Stimulated activated CD4-positive, alpha-beta T cell treated with anti-CD3 and anti-CD28 coated beads, Interleukin-2, amount 100 ng/mL, for 4 hours (primary cell): ENCODE measurements around the gene SSPN.

Source experiments
- DNase-seq: peaks from one replicate; pipeline ENCODE4 v3.0.0-alpha.2; 2020; ENCODE audit warnings: low read depth

SSPN gene

GRCh38 chr12:26285401-26285800 lies 90.0 kb downstream of the SSPN start:
- DNase-seq: no peak

GRCh38 chr12:26286186-26286585 lies 90.8 kb downstream of the SSPN start:
- no peak for DNase-seq

GRCh38 chr12:26287671-26288381 lies 92.5 kb downstream of the SSPN start:
- DNase-seq: no peak

GRCh38 chr12:26290565-26290964 lies 95.2 kb downstream of the SSPN start:
- DNase-seq: no peak

GRCh38 chr12:26292596-26292995 lies 97.2 kb downstream of the SSPN start:
- no peak for DNase-seq

- no peak for DNase-seq
Measured at GRCh38 chr12:26293612-26294011, 98.2 kb downstream of the SSPN start.

GRCh38 chr12:26295001-26295400 lies 99.6 kb downstream of the SSPN start:
- no peak for DNase-seq

- DNase-seq: no peak
Measured at GRCh38 chr12:26297396-26298070, 102.2 kb downstream of the SSPN start.

- no peak for DNase-seq
Measured at GRCh38 chr12:26298785-26299621, 103.6 kb downstream of the SSPN start.

- DNase-seq: no peak
Measured at GRCh38 chr12:26299751-26300150, 104.4 kb downstream of the SSPN start.
